Measurements from ENCODE around the gene OR52E2. TPM values are rescaled to one million over a fixed set of nuclear protein-coding genes. Genes with fewer than 3 reads are reported as not detected.
"Not testable (repeated sequence)": the region's sequence is repeated elsewhere in the genome, so short reads cannot be mapped to it uniquely, and the experiment has no call there.

OR52E2 gene
- polyA plus RNA-seq, 3 donors, result not detected

- H3K9me3 ChIP-seq (replicated peaks in 1 of 2; ENCODE audit: control insufficient read depth in 1 of 2, insufficient read depth in 1 of 2, low read length in 2 of 2), result no peaks in the 10 kb centered on the region
- no peaks in the 10 kb centered on the region for H3K36me3 ChIP-seq (replicated peaks in 1 of 2; ENCODE audit: control insufficient read depth in 1 of 2, insufficient read depth in 2 of 2, low read length in 2 of 2)
- no peaks in the 10 kb centered on the region for H3K27me3 ChIP-seq (ENCODE audit: control insufficient read depth in 2 of 2, insufficient read depth in 2 of 2, low read length in 2 of 2)
- no peak overlapping the region for H2AFZ ChIP-seq (ENCODE audit: insufficient read depth, low read depth, low read length, poor library complexity, severe bottlenecking)
- Mint-ChIP-seq H3K9me3 (no peaks in the 10 kb centered on the region), H3K27me3 (ENCODE audit: low read depth in 3 of 3) (peaks cover 0 to 2% (median 0%) of the 10 kb centered on the region in 3 donors), H3K4me3 (no peak overlapping the region), H3K36me3 (no peaks in the 10 kb centered on the region), H3K27ac (no peak overlapping the region), H3K4me1 (no peaks in the 10 kb centered on the region)
- H3K9ac ChIP-seq (ENCODE audit: insufficient read depth, low read length, poor library complexity, severe bottlenecking), result no peak overlapping the region
- H3K4me1 ChIP-seq (ENCODE audit: control insufficient read depth in 1 of 2, insufficient read depth in 2 of 2, low read length in 2 of 2), result no peaks in the 10 kb centered on the region
- intact Hi-C loops (cut with micrococcal nuclease), result loop anchor here in 1 of 2 donors (5.0 kb wide), 1 partner anchor 282 kb away; no protein-coding TSS in a partner anchor
- no peak for DNase-seq
- TF ChIP-seq CTCF (IDR thresholded peaks at IDR 0.05), result no peak
- H3K4me2 ChIP-seq (replicated peaks; ENCODE audit: extremely low read depth, low read length, poor library complexity, severe bottlenecking), result no peak overlapping the region
- no peaks in the 10 kb centered on the region for H3K79me2 ChIP-seq (ENCODE audit: insufficient read depth, low read length)
- no peaks in the 10 kb centered on the region for H4K20me1 ChIP-seq (ENCODE audit: insufficient read depth, low read length)
- WGBS (ENCODE audit: insufficient coverage), result no CpG with 5 or more reads among the region's 1 CpG
- H3K4me3 ChIP-seq (replicated peaks in 1 of 3; ENCODE audit: low read depth in 2 of 3, low read length in 3 of 3), result no peak overlapping the region
- no peak overlapping the region for H3K27ac ChIP-seq (ENCODE audit: low read depth in 1 of 2, low read length in 2 of 2)
Measured at GRCh38 chr11:5065027-5065426, 5.6 kb upstream of the OR52E2 start.

- H3K9me3 Mint-ChIP-seq; H3K4me3 Mint-ChIP-seq; H3K4me1 ChIP-seq (ENCODE audit: control insufficient read depth in 1 of 2, insufficient read depth in 2 of 2, low read length in 2 of 2); H3K27ac Mint-ChIP-seq; H3K4me2 ChIP-seq (replicated peaks; ENCODE audit: extremely low read depth, low read length, poor library complexity, severe bottlenecking); H3K79me2 ChIP-seq (ENCODE audit: insufficient read depth, low read length); DNase-seq; H3K4me3 ChIP-seq (replicated peaks in 1 of 3; ENCODE audit: low read depth in 2 of 3, low read length in 3 of 3); H3K27me3 Mint-ChIP-seq (ENCODE audit: low read depth in 3 of 3); H3K9me3 ChIP-seq (replicated peaks in 1 of 2; ENCODE audit: control insufficient read depth in 1 of 2, insufficient read depth in 1 of 2, low read length in 2 of 2); H3K9ac ChIP-seq (ENCODE audit: insufficient read depth, low read length, poor library complexity, severe bottlenecking); H3K27ac ChIP-seq (ENCODE audit: low read depth in 1 of 2, low read length in 2 of 2); H3K36me3 Mint-ChIP-seq; H3K4me1 Mint-ChIP-seq; H3K27me3 ChIP-seq (ENCODE audit: control insufficient read depth in 2 of 2, insufficient read depth in 2 of 2, low read length in 2 of 2); H4K20me1 ChIP-seq (ENCODE audit: insufficient read depth, low read length); H3K36me3 ChIP-seq (replicated peaks in 1 of 2; ENCODE audit: control insufficient read depth in 1 of 2, insufficient read depth in 2 of 2, low read length in 2 of 2); intact Hi-C loops (cut with micrococcal nuclease); H2AFZ ChIP-seq (ENCODE audit: insufficient read depth, low read depth, low read length, poor library complexity, severe bottlenecking): not testable (repeated sequence)
- no CpG with 5 or more reads among the region's 5 CpGs for WGBS (ENCODE audit: insufficient coverage)
Measured at GRCh38 chr11:5058679-5059078, 748 bp downstream of the OR52E2 start.

Data from CD14-positive monocyte (primary cell).